GF-D8 (cell line): ENCODE data around the gene FAM53B.

ENCODE experiments used
- DNase-seq: peaks from one replicate; lab custom pipeline; 2025; lab: John Stamatoyannopoulos, UW

FAM53B gene

DNA sequence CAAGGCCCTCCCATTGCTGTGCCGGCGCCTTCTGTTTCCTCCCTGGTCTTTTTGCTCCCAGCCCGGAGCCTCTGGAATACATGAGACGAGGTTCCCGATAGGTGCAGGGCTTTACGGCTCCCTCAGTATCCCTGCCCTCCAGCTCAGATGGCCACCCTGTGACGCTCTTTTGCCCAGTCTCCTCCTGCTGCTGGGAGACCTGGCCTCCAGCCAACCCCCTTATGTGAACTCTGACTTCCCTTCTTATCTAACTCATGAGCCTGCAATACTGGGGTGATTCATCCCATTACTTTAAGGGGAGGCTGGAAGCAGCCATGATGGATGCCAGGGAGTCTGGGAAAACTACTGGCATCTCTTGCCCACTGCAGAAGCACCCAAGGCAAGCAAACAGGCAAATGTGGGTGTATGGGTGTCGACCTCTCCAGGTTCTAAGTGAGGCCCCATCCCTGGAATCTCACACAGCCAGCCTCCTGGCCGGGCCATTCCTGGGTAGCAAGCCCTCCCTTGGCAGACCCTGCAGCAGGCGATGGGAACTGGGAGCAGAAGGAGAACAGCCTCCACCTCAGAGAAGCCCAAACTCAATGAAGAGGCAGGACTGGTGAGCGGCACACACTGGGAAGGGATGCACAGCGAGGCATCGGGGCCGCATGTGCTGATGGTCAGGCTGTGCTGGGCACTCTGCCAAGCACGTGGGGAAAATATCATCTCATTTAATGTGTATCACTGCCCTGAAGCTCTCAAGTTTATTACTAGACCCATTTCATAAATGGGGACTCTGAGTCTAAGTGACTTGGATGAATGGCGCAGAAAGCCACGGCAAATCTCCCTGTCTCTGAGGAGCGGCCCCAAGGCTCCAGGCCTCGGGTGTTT, 97.5 kb downstream of the FAM53B start:
- no peak for DNase-seq

DNA sequence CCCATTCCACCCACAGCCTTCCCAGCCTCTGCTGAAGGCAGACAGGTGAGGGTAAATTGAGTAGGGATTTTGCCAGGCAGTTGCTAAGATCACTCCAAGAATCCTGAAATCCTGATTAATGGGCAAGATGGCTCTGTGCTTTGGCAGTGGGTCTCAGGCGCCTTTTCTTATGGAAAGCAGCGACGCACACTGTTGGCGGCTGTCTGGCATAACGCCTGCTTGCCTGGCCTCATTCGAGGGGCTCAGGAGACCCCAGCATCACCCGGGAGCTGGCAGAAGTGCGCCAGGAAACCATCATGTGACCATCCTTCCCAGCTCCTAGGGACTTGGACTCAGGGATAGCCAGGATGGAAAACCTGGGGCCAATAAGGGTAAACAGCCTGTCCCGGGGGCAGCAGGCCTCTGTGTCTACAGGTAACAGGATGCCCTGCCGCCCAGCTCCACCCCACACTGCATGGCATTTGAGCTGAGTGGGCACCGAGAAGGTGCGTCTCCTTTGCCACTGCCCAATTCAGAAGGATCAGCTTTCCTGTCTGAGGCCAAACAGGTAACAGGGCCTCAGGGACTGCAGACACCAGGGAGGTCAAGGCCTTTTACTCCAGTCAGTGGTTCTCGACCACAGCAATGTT, 98.6 kb downstream of the FAM53B start:
- DNase-seq: no peak

GRCh38 chr10:124644771-124645415, 99.3 kb downstream of the FAM53B start:
- DNase-seq: no peak

DNA sequence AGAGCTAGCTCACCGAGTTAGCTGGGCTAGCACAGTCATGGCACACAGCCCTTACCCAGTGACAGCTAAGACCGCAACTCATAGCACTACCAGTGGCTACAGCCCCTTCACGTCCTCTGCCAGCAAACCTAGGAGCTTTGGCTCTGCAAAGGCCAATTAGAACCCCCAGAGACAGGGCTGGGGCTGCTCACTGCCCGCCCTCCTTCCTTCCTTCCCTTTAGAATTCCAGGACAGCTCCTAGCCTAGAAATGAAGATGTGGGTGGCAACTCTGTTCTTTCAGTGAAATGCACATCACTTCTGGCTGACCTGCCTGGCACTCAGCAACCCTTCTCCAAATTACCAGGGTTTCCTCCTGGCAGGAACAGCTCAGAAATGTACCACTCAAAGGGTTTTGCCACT, 99.9 kb downstream of the FAM53B start:
- DNase-seq: no peak

GRCh38 chr10:124643330-124644009, 100.7 kb downstream of the FAM53B start:
- no peak for DNase-seq

- DNase-seq: peak; percentile 63
These were observed 102.0 kb downstream of the FAM53B start for GRCh38 chr10:124642088-124642710.

DNA sequence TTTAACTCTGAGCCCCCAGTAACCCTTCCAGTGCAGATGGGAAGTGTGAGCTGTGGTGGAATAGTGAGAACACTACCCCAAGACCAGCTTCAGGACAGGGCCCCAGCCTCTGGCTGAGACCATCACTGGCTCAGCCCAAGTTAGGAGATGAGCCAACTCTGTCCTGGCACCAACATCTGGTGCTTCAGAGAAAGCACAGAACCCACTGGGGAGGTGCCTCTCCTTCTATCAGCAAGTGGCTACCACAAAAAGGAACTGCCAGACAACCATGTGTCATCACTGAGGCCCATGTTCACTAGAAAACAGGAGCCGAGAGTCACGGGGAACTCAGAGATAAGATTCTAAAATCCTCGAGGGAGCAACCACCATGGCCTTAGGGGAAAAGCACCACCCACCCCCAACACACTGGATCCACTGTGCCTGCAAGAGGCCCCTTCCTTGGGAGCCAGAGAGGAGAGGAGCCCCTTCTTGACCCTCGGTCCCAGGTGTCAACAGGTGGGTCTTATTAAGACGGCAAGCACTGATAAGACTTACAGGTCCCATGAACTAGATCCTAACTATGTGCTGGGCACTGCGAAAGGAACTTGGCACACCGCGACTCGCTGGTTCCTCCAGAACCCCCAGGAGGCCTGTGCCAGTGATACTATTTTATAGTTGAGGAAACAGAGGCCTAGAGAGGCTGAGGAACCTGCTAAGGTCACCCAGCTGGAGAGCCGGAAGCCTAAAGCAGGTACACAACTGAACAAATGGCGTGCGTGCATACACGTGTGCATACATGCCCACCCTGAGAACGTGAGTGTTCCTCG, 102.7 kb downstream of the FAM53B start:
- DNase-seq: peak; percentile 87

GRCh38 chr10:124640538-124641231, 103.5 kb downstream of the FAM53B start:
- DNase-seq: peak; percentile 96

DNA sequence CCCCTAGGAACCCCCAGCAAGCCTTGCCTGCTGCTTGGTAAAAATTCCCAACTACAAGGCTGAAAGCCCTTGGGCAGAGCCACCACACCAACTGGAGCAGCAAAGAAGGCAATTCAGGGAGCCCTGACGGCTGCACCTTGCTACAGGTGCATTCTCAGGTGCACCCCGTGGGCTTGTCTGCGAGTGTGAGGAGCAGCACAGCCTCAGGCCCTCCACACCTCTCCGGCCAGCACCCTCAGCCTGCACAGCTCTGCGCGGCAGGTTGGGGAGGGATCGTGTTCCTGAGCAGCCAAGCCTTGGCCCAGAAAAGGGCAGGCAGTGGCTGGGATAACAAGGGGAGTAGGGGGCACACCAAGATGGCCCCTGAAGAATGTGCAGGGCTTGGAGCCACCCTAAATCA, 104.1 kb downstream of the FAM53B start:
- no peak for DNase-seq

GRCh38 chr10:124639646-124640045, 104.5 kb downstream of the FAM53B start:
- no peak for DNase-seq

- no peak for DNase-seq
These were observed 105.0 kb downstream of the FAM53B start for GRCh38 chr10:124639206-124639605.

- no peak for DNase-seq
These were observed 106.4 kb downstream of the FAM53B start for GRCh38 chr10:124637746-124638145.

- no peak for DNase-seq
These were observed 107.0 kb downstream of the FAM53B start for GRCh38 chr10:124637091-124637700.

- no peak for DNase-seq
These were observed 107.7 kb downstream of the FAM53B start for GRCh38 chr10:124636271-124636995.

DNA sequence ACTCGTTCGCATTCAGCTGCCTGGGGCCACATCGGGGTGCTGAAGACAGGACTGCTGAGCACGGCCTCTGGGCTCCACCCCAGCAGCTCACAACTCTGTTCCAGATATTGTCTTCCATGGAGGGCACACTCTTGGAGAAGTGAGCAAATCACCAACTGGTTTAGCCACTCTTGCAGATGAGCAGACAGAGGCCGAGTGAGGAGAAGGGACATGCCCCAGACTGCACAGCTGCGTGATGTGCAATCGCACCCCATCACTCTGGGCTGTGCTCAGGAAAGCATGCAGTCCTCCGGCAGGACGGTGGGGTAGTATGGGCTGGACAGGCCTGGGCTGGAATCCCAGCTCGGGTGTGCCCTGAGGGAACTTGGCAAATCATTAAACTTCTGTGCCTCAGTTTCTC, 111.6 kb downstream of the FAM53B start:
- DNase-seq: no peak

- no peak for DNase-seq
These were observed 112.1 kb downstream of the FAM53B start for GRCh38 chr10:124632064-124632531.

DNA sequence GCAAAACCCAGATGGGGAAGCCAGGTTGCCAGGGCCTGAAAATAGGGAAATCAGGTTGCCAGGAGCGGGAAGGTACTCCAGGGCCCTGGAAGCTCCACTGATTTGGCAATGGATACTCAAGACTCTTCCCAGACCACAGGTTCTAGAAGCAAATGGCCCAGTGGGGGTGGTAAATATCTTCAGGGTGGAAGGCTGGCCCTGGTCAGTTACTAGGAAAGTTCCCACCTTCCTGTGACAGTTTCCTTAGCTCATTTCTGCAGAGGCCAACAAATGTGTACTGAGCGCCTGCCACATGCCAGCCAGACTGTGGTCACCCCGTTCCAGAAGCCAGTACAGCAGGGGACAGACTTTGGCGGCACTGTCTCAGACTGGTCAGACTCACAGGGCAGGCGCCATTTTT, 113.6 kb downstream of the FAM53B start:
- no peak for DNase-seq

- DNase-seq: no peak
These were observed 114.3 kb downstream of the FAM53B start for GRCh38 chr10:124629842-124630241.

DNA sequence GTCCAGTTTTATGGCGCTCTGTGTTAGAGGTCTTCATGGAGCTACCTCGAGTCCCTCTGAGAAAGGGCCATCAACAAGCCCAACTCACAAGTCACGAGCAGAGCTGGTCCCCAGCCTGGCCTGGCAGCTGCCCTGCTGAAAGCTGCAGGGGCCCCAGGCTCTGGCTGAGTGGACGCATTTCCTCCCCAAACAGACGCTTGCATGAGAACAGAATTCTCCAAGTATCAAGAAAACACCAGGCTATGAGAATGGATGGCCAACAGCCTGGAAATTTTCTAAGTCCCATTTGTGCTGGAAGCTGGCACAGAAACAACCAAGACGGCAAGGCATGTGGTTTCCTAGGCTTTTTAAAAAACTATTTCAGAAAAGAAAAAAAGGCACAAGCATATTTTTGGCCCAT, 114.8 kb downstream of the FAM53B start:
- DNase-seq: no peak
